Stimulated activated CD4-positive, alpha-beta T cell treated with anti-CD3 and anti-CD28 coated beads, TNF-alpha, amount 100 ng/mL, for 4 hours (primary cell): ENCODE data around the gene KRTAP10-1.
"Not testable (repeated sequence)": the region's sequence is repeated elsewhere in the genome, so short reads cannot be mapped to it uniquely, and the experiment has no call there.

Experiments
- DNase-seq, 3 experiments: peaks; one replicate each; pipeline ENCODE4 v3.0.0-alpha.2; 2020; ENCODE audit warnings: low read depth in 3 of 3

Gene KRTAP10-1

GRCh38 chr21:44503006-44503889 lies 36.7 kb downstream of the KRTAP10-1 start:
- not testable (repeated sequence) for DNase-seq

- no peak for DNase-seq
These were observed 37.6 kb downstream of the KRTAP10-1 start for GRCh38 chr21:44502171-44502958.

GRCh38 chr21:44500111-44500510 lies 39.9 kb downstream of the KRTAP10-1 start:
- DNase-seq, result no peak

- DNase-seq, result no peak
These were observed 40.4 kb downstream of the KRTAP10-1 start for GRCh38 chr21:44499631-44500030.

GRCh38 chr21:44499211-44499560 lies 40.8 kb downstream of the KRTAP10-1 start:
- no peak for DNase-seq

GRCh38 chr21:44498280-44499210 lies 41.5 kb downstream of the KRTAP10-1 start:
- DNase-seq, result no peak

- no peak for DNase-seq
These were observed 42.3 kb downstream of the KRTAP10-1 start for GRCh38 chr21:44497703-44498126.

- no peak for DNase-seq
These were observed 43.1 kb downstream of the KRTAP10-1 start for GRCh38 chr21:44496564-44497550.

GRCh38 chr21:44495611-44496563 lies 44.1 kb downstream of the KRTAP10-1 start:
- no peak for DNase-seq

GRCh38 chr21:44494956-44495355 lies 45.0 kb downstream of the KRTAP10-1 start:
- DNase-seq, result no peak

- no peak for DNase-seq
These were observed 45.6 kb downstream of the KRTAP10-1 start for GRCh38 chr21:44494418-44494817.

- no peak for DNase-seq
These were observed 47.2 kb downstream of the KRTAP10-1 start for GRCh38 chr21:44492567-44493385.

- DNase-seq, result no peak
These were observed 49.2 kb downstream of the KRTAP10-1 start for GRCh38 chr21:44490816-44491215.

- no peak for DNase-seq
These were observed 49.6 kb downstream of the KRTAP10-1 start for GRCh38 chr21:44490405-44490804.

- DNase-seq, result no peak
These were observed 50.0 kb downstream of the KRTAP10-1 start for GRCh38 chr21:44489962-44490361.
